ENCODE measurements around the gene AK2.

DNA sequence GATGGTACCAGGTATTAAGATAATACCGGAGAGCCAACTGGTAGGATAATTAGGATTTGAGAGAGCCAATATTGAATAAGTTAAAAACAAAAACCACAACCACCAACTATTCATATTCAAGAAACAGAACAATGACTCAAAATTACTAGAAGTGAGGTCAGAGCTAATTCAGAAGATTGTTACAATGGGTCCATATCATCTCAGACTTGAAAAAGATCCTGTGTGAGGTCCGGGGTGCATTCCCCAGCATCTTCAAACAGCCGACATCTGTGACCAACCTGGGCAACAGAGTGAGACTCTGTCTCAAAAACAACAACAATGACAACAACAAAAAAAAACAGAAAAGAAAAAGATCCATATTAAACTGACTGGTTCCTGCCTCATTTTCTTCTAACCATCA lies 18.6 kb downstream of the AK2 start:
- TF ChIP-seq, protein P1, sequence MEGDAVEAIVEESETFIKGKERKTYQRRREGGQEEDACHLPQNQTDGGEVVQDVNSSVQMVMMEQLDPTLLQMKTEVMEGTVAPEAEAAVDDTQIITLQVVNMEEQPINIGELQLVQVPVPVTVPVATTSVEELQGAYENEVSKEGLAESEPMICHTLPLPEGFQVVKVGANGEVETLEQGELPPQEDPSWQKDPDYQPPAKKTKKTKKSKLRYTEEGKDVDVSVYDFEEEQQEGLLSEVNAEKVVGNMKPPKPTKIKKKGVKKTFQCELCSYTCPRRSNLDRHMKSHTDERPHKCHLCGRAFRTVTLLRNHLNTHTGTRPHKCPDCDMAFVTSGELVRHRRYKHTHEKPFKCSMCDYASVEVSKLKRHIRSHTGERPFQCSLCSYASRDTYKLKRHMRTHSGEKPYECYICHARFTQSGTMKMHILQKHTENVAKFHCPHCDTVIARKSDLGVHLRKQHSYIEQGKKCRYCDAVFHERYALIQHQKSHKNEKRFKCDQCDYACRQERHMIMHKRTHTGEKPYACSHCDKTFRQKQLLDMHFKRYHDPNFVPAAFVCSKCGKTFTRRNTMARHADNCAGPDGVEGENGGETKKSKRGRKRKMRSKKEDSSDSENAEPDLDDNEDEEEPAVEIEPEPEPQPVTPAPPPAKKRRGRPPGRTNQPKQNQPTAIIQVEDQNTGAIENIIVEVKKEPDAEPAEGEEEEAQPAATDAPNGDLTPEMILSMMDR (IDR thresholded peaks at IDR 0.05), result no peak
- no peak for TF ChIP-seq EP300 (IDR thresholded peaks at IDR 0.05)
- TF ChIP-seq POLR2A (IDR thresholded peaks at IDR 0.05), result no peak

Measured in upper lobe of left lung (tissue), 4 donors.